SK-N-MC (cell line): ENCODE data around the gene PTPRZ1.

ENCODE experiments used
- DNase-seq: peaks from one replicate; pipeline ENCODE4 v3.0.0-alpha.2; 2011; ENCODE audit warnings: low read depth, low spot score
- H3K27ac ChIP-seq: fragments of 200-600 bp; sonication (generic); 2 replicates; pipeline ENCODE4 v1.5.1; 2016; ENCODE audit warnings: mixed run types
- H3K36me3 ChIP-seq: fragments of 200-600 bp; sonication (generic); 2 replicates; pipeline ENCODE4 v1.6.1; 2017; ENCODE audit warnings: antibody characterized with exemption, low read length, mixed read lengths; ENCODE audit not compliant: insufficient read depth
- H3K4me3 ChIP-seq: fragments of 200-600 bp; sonication (generic); 2 replicates; pipeline ENCODE4 v1.5.1; 2016
- H3K9ac ChIP-seq: fragments of 200-600 bp; sonication (generic); 2 replicates; pipeline ENCODE4 v1.8.0; 2017; ENCODE audit warnings: mixed run types, mixed read lengths; ENCODE audit not compliant: insufficient read length
- H3K9me3 ChIP-seq: fragments of 200-600 bp; sonication (generic); 2 replicates; pipeline ENCODE4 v1.6.1; 2017; ENCODE audit warnings: low read depth, mild to moderate bottlenecking, antibody characterized with exemption, low read length, moderate library complexity, mixed read lengths
- EZH2 ChIP-seq: fragments of 200-600 bp; sonication (generic); IDR thresholded peaks from one replicate; pipeline ENCODE4 v1.6.1; 2017; ENCODE audit warnings: antibody characterized with exemption
- FOXP2 ChIP-seq: optimal IDR thresholded peaks from 2 replicates; pipeline ENCODE3; 2011; ENCODE audit warnings: mild to moderate bottlenecking, moderate library complexity; ENCODE audit not compliant: insufficient read depth; ENCODE audit errors: extremely low read length, control extremely low read depth
- POLR2AphosphoS5 ChIP-seq: IDR thresholded peaks from 2 replicates; pipeline ENCODE4 v1.6.1; 2012; ENCODE audit warnings: mild to moderate bottlenecking, low read depth, low read length, borderline replicate concordance

PTPRZ1 gene

GRCh38 chr7:121872831-121873288 is at the start of gene PTPRZ1:
Gene PTPRZ1, plus strand, starts transcription at chr7:121873161. Its CDS starts 339 bp downstream, at chr7:121873500.
- H3K36me3 ChIP-seq, result no peaks in the 10 kb centered on the region
- no peak for TF ChIP-seq EZH2
- TF ChIP-seq POLR2AphosphoS5, result no peak
- no peak for TF ChIP-seq FOXP2
- DNase-seq, result no peak
- no peak within 1 kb of the TSS for H3K9ac ChIP-seq
- H3K27ac ChIP-seq, result no peak within 1 kb of the TSS
- peak within 1 kb of the TSS; percentile 85 for H3K4me3 ChIP-seq
- no peaks in the 10 kb centered on the region for H3K9me3 ChIP-seq

GRCh38 chr7:121824276-121824675 is 48.7 kb upstream of the PTPRZ1 start:
- DNase-seq, result no peak
- Histone ChIP-seq H3K4me3 (no peak overlapping the region), H3K9me3 (no peaks in the 10 kb centered on the region), H3K36me3 (no peaks in the 10 kb centered on the region), H3K9ac (no peak overlapping the region), H3K27ac (no peak overlapping the region)
- TF ChIP-seq EZH2 (no peak), POLR2AphosphoS5 (no peak), FOXP2 (no peak)

GRCh38 chr7:121831351-121831750 is 41.6 kb upstream of the PTPRZ1 start:
- DNase-seq, result no peak
- H3K36me3 ChIP-seq, result no peaks in the 10 kb centered on the region
- no peaks in the 10 kb centered on the region for H3K9me3 ChIP-seq
- TF ChIP-seq FOXP2 (no peak), EZH2 (no peak), POLR2AphosphoS5 (no peak)
- no peak overlapping the region for H3K27ac ChIP-seq
- H3K9ac ChIP-seq, result no peak overlapping the region
- no peak overlapping the region for H3K4me3 ChIP-seq

- no peak for TF ChIP-seq POLR2AphosphoS5
- TF ChIP-seq FOXP2, result no peak
- TF ChIP-seq EZH2, result no peak
- H3K9ac ChIP-seq, result no peak overlapping the region
- H3K27ac ChIP-seq, result no peak overlapping the region
- no peak overlapping the region for H3K4me3 ChIP-seq
- no peaks in the 10 kb centered on the region for H3K9me3 ChIP-seq
- no peaks in the 10 kb centered on the region for H3K36me3 ChIP-seq
- DNase-seq, result no peak
These were observed 41.2 kb upstream of the PTPRZ1 start for GRCh38 chr7:121831801-121832200.

GRCh38 chr7:121832347-121832746 is 40.6 kb upstream of the PTPRZ1 start:
- H3K4me3 ChIP-seq, result no peak overlapping the region
- H3K9ac ChIP-seq, result no peak overlapping the region
- no peak for TF ChIP-seq POLR2AphosphoS5
- no peak overlapping the region for H3K27ac ChIP-seq
- H3K36me3 ChIP-seq, result no peaks in the 10 kb centered on the region
- DNase-seq, result no peak
- no peaks in the 10 kb centered on the region for H3K9me3 ChIP-seq

GRCh38 chr7:121833991-121834390 is 39.0 kb upstream of the PTPRZ1 start:
- Histone ChIP-seq H3K36me3 (no peaks in the 10 kb centered on the region), H3K9me3 (no peaks in the 10 kb centered on the region), H3K4me3 (no peak overlapping the region), H3K27ac (no peak overlapping the region), H3K9ac (no peak overlapping the region)
- TF ChIP-seq FOXP2 (no peak), EZH2 (no peak), POLR2AphosphoS5 (no peak)
- DNase-seq, result no peak

- H3K4me3 ChIP-seq, result no peak overlapping the region
- TF ChIP-seq FOXP2 (no peak), POLR2AphosphoS5 (no peak), EZH2 (no peak)
- no peak for DNase-seq
These were observed 35.5 kb upstream of the PTPRZ1 start for GRCh38 chr7:121837462-121837861.

GRCh38 chr7:121847041-121847440 is 25.9 kb upstream of the PTPRZ1 start:
- H3K36me3 ChIP-seq, result no peaks in the 10 kb centered on the region
- no peak overlapping the region for H3K9ac ChIP-seq
- H3K4me3 ChIP-seq, result no peak overlapping the region
- TF ChIP-seq POLR2AphosphoS5 (no peak), FOXP2 (no peak), EZH2 (no peak)
- no peak for DNase-seq
- H3K9me3 ChIP-seq, result no peaks in the 10 kb centered on the region
- no peak overlapping the region for H3K27ac ChIP-seq

More at GRCh38 chr7:121837462-121837861, 35.5 kb upstream of the PTPRZ1 start:
- no peak overlapping the region for H3K27ac ChIP-seq
- H3K9me3 ChIP-seq, result no peaks in the 10 kb centered on the region
- H3K36me3 ChIP-seq, result no peaks in the 10 kb centered on the region
- H3K9ac ChIP-seq, result no peak overlapping the region

- DNase-seq, result no peak
- H3K9me3 ChIP-seq, result no peaks in the 10 kb centered on the region
- H3K36me3 ChIP-seq, result no peaks in the 10 kb centered on the region
- H3K9ac ChIP-seq, result no peak overlapping the region
- no peak overlapping the region for H3K27ac ChIP-seq
- no peak for TF ChIP-seq EZH2
- TF ChIP-seq FOXP2, result no peak
- TF ChIP-seq POLR2AphosphoS5, result no peak
- H3K4me3 ChIP-seq, result no peak overlapping the region
These were observed 19.7 kb upstream of the PTPRZ1 start for GRCh38 chr7:121853307-121853706.
